Activated CD4-positive, alpha-beta T cell treated with anti-CD3 and anti-CD28 coated beads, Interleukin-2, amount 50 U/mL, for 16 hours (primary cell): ENCODE measurements around the gene TMC8.

Experiments used
- DNase-seq: peaks from one replicate; pipeline ENCODE4 v3.0.0-alpha.2; 2020

TMC8 gene

DNA sequence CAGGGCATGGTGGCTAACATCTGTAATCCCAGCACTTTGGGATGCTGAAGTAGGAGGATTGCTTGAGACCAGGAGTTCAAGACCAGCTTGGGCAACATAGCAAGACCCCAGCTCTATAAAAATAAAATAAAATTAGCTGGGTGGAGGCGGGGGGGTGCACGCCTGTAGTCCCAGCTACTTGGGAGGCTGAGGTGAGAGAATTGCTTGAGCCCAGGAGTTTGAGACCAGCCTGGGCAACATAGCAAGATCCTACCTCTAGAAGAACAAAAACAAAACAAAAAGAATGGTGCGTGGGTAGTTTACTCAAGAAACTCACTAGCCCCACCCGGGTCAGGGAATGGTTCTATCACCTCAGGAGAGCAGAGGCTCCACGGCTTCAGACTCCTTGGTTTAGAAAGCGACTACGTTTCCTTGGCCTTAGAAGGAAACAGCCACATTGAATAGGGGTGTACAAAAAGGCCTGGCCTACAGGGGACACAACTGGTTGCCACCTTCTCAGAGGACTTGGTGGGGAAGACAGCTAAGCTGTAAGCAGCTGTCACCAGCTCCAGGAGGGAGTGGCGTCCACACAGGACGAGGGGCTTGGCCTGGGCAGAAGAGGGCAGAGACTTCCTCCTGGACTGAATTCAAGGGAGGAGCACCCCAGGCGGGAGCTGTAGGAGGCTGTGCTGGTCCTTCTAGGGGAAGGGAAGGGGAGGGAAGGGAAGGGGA, 55.6 kb downstream of the TMC8 start:
- no peak for DNase-seq

DNA sequence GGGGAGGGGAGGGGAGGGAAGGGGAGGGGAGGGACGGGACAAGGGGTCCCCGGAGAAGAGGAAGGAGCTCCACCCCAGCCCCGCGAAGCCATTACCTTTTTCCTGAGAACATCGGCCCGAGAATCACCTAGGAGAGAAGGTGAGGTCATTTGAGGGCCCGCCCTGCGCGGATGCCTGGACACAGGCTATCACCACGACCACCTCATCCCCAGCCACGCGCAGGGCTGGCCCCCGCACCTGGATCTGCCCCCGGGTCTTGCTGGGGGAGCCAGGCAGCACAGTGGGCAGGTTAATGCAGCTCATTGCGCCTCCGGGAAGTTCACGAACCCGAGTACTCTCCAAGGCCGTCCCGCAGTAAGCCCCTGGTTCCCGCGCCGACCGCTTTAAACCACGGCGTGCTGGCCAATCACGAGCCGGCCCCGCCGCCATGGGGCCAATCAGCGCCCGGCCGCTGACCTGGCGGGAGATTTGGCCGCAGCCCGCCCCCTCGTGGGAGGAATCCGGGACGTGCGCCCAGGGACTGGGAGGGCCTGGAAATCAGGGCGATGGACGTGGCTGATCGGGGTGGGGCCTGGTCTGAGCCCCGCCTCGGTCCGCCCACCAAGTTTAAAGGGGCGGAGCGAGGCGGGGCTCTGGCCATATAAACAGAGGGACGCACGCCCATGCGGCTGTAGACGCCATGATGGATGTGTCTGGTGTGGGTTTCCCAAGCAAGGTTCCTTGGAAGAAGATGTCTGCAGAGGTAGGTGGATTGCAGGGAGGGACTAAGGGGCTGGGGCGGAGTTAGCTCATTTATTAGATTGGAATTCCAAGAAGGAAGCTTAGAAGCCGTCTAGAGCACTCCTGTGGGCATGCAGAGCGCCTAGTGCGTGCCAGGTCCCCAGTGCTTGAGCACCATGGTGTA, 56.4 kb downstream of the TMC8 start, which contains the start of the genes AFMID and TK1:
AFMID (plus strand) TSS at position 671 of the 904 bp plus-strand sequence; CDS start at position 680, 9 bp downstream.
TK1 (minus strand) TSS at position 361 of the 904 bp plus-strand sequence; CDS start at position 303, 58 bp downstream.
- DNase-seq, result peak; percentile 98
